ENCODE data around the gene GNG7. TPM values are rescaled to one million over a fixed set of nuclear protein-coding genes. Genes with fewer than 3 reads are reported as not detected.
"Not testable (repeated sequence)": the region's sequence is repeated elsewhere in the genome, so short reads cannot be mapped to it uniquely, and the experiment has no call there.

The GNG7 gene
- total RNA-seq, 1 experiment from 2014 or later, result 0.87 TPM

GRCh38 chr19:2543463-2544442 lies 158.7 kb downstream of the GNG7 start:
- intact Hi-C loops (cut with micrococcal nuclease; ENCODE audit: unreplicated experiment), result loop anchor here (5.0 kb wide), 3 partner anchors 34 to 69 kb away; partner anchors contain the start of gene GADD45B
- DNase-seq, result peak; percentile 88
- Mint-ChIP-seq H3K27me3 (ENCODE audit: unreplicated experiment) (no peaks in the 10 kb centered on the region), H3K9me3 (ENCODE audit: low read depth, unreplicated experiment) (no peaks in the 10 kb centered on the region), H3K4me3 (ENCODE audit: low read depth, unreplicated experiment) (peak overlapping the region; percentile 16), H3K4me1 (ENCODE audit: low read depth, unreplicated experiment) (peaks cover 37% of the 10 kb centered on the region), H3K27ac (ENCODE audit: unreplicated experiment) (peak overlapping the region; percentile 80), H3K36me3 (ENCODE audit: insufficient read depth, unreplicated experiment) (peaks cover 25% of the 10 kb centered on the region)
- no peak for TF ChIP-seq CTCF (IDR thresholded peaks at IDR 0.05; ENCODE audit: unreplicated experiment)
- BruUV-seq (replicated peaks), result TSS peak; percentile 52
- CTCF ChIA-PET, result interaction anchor here (1.0 to 1.1 kb wide), 3 partner anchors 10 to 67 kb away, joined by 3 to 6 read pairs (median 4); no protein-coding TSS in a partner anchor

- not testable (repeated sequence) for DNase-seq; H3K9me3 Mint-ChIP-seq (ENCODE audit: low read depth, unreplicated experiment); H3K27me3 Mint-ChIP-seq (ENCODE audit: unreplicated experiment); BruUV-seq (replicated peaks)
- intact Hi-C loops (cut with micrococcal nuclease; ENCODE audit: unreplicated experiment), result loop anchor here (5.0 kb wide), 3 partner anchors 34 to 69 kb away; partner anchors contain the start of gene GADD45B
- H3K4me1 Mint-ChIP-seq (ENCODE audit: low read depth, unreplicated experiment), result peaks cover 37% of the 10 kb centered on the region
- CTCF ChIA-PET, result interaction anchor here (0.7 to 1.0 kb wide), 3 partner anchors 9 to 66 kb away, joined by 3 to 4 read pairs (median 3); no protein-coding TSS in a partner anchor
- H3K36me3 Mint-ChIP-seq (ENCODE audit: insufficient read depth, unreplicated experiment), result peaks cover 25% of the 10 kb centered on the region
- peak overlapping the region; percentile 16 for H3K4me3 Mint-ChIP-seq (ENCODE audit: low read depth, unreplicated experiment)
- H3K27ac Mint-ChIP-seq (ENCODE audit: unreplicated experiment), result peak overlapping the region; percentile 80
These were observed 159.4 kb downstream of the GNG7 start for GRCh38 chr19:2543072-2543462.

- no peak for TF ChIP-seq CTCF (IDR thresholded peaks at IDR 0.05; ENCODE audit: unreplicated experiment)
- no peak for DNase-seq
- intact Hi-C loops (cut with micrococcal nuclease; ENCODE audit: unreplicated experiment), result loop anchor here (5.0 kb wide), 3 partner anchors 35 to 70 kb away; partner anchors contain the start of gene GADD45B
- BruUV-seq (replicated peaks), result no TSS peak
- Mint-ChIP-seq H3K4me3 (ENCODE audit: low read depth, unreplicated experiment) (no peak overlapping the region), H3K4me1 (ENCODE audit: low read depth, unreplicated experiment) (peaks cover 37% of the 10 kb centered on the region), H3K9me3 (ENCODE audit: low read depth, unreplicated experiment) (no peaks in the 10 kb centered on the region), H3K27ac (ENCODE audit: unreplicated experiment) (peak overlapping the region; percentile 80), H3K36me3 (ENCODE audit: insufficient read depth, unreplicated experiment) (peaks cover 25% of the 10 kb centered on the region), H3K27me3 (ENCODE audit: unreplicated experiment) (no peaks in the 10 kb centered on the region)
- CTCF ChIA-PET, result interaction anchor here (0.7 to 2.5 kb wide), 5 partner anchors 10 to 73 kb away, joined by 3 to 12 read pairs (median 7); partner anchors contain the start of gene GADD45B
These were observed 160.0 kb downstream of the GNG7 start for GRCh38 chr19:2542341-2543069.

GRCh38 chr19:2540646-2541454 lies 161.6 kb downstream of the GNG7 start:
- no TSS peak for BruUV-seq (replicated peaks)
- DNase-seq, result peak; percentile 94
- TF ChIP-seq CTCF (IDR thresholded peaks at IDR 0.05; ENCODE audit: unreplicated experiment), result no peak
- CTCF ChIA-PET, result interaction anchor here (0.5 to 2.5 kb wide), 7 partner anchors 12 to 65 kb away, joined by 3 to 12 read pairs (median 7); partner anchors contain the start of gene GADD45B
- no peaks in the 10 kb centered on the region for H3K27me3 Mint-ChIP-seq (ENCODE audit: unreplicated experiment)
- peaks cover 21% of the 10 kb centered on the region for H3K4me1 Mint-ChIP-seq (ENCODE audit: low read depth, unreplicated experiment)
- H3K36me3 Mint-ChIP-seq (ENCODE audit: insufficient read depth, unreplicated experiment), result peaks cover 11% of the 10 kb centered on the region
- no peak overlapping the region for H3K4me3 Mint-ChIP-seq (ENCODE audit: low read depth, unreplicated experiment)
- peak overlapping the region; percentile 82 for H3K27ac Mint-ChIP-seq (ENCODE audit: unreplicated experiment)
- no peaks in the 10 kb centered on the region for H3K9me3 Mint-ChIP-seq (ENCODE audit: low read depth, unreplicated experiment)
- intact Hi-C loops (cut with micrococcal nuclease; ENCODE audit: unreplicated experiment), result loop anchor here (5.0 kb wide), 3 partner anchors 36 to 71 kb away; partner anchors contain the start of gene GADD45B

All from Calu3 (cell line).